Activated CD4-positive, alpha-beta T cell treated with anti-CD3 and anti-CD28 coated beads for 4 hours (primary cell): Measurements from ENCODE around the gene ZNF883.

Experiments
- DNase-seq, 2 donors: peaks; one replicate each; pipeline ENCODE4 v3.0.0-alpha.2; 2020

Gene ZNF883

DNA sequence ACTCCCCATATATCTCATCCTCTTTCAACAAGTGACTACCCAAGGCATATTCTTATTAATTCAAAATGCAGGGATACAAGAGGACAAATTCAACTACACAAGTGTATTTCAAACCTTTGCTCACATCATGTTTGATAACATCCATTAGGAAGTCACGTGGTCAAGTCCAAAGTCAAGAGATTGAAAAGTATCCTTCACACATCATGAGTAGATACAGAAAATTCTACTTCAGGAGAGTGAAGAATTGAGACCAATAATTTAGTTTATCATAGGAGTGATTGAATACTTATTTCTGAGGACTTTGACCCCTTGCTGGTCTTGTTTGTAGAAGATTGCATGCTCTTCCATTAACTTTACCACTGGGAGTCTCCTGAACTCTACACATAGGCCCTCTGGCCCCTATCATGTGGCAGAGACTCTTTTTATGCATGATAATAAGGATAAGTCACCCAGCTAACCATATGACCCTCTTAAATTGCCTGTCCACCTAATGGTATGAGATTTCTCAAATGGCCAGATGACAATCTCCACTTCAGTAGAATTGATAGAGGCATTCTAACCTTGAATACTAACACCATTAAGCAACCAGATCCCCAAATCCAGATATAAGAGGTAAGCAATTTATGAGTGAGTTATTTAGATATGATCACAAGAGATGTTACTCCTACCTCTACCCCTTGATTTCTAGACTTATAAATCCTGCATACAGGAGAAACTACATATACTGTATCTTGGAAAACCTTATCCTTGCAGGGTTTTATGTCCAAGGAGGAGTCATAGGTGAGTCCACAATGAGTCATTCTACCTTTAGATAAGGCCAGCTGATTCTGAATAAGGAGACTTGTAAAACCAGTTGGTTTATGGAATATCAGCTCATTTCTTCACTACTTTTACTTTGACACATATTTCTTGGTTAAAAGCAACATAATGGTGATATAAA is 94.7 kb downstream of the ZNF883 start:
- DNase-seq = no peak

DNA sequence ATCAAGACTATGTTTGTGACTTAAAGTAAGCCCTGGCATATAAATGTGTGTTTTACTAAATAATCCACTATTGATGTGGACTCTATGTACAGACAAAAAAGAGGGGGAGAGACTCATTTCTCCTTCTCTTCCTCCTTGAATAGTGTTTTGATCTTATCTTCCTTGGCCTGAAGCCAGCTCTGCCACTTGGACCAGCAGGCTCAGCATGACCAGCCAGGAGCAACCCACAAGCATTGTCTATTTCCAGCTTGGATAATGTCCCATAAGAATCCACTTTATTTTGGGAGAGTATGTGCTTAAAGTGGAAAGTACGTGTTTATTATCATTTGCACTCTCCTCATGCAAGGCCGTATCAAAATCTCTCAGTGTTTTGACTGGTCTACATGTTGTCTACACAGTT is 97.5 kb downstream of the ZNF883 start:
- DNase-seq = no peak

DNA sequence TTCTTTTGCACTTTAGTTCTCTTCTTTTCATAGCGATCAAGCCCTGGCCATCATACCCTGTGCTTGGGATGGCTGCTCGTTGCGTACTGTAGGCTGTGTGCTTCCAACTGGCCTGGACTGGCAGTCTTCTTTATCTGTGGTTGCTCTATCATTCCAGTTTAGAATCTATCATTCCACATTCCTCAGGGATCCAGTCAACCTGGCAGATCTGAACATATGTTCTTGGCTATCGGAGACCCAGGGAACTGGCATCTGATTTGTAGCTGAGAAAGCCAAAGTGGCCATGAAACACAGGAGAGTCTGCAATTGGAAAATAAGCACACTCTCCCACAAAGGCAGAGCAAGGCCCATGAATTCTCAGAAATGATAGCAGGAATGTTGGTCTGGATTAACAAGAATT is 98.7 kb downstream of the ZNF883 start:
- no peak for DNase-seq

DNA sequence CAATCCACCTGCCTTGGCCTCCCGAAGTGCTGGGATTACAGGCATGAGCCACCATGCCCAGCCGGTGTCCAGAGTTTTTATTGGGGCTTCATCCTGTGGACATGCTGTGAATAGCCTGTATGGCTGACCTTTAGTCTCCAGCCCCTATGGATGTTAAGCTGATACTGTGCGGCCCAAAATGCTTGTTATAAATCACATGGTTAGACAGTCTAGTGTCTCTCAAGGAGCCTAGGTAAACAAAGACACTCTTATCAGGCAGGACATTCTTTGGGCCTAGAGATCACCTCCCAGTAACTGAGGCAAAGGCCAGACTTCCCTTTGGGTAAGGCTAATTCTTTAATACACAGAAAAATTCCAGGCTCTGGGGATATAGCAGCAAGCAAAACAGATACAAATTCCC is 99.4 kb downstream of the ZNF883 start:
- DNase-seq = no peak

DNA sequence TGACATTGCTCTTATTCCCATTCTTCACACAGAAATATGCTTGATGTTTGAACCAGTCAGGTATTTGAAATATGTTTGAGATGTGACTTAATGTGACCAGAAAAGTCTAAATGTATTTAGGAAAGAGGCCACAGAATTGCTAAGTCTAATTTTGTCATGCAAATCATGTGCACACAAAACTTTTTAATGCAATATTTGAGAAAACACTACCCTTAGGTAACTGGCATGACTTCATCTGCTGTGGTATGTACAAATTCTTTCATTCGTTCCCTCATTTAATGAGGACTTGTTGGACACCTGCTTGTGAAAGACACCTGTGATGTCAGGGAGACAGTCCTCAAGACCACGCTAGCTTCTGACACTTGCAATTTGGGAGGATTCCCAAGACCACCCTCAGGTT is 100.3 kb downstream of the ZNF883 start:
- DNase-seq = no peak
